HUDEP-2 (cell line): Measurements from ENCODE around the gene RTKN.
"Not testable (repeated sequence)": the region's sequence is repeated elsewhere in the genome, so short reads cannot be mapped to it uniquely, and the experiment has no call there.

Experiments
- DNase-seq, 76 experiments: peaks; one replicate each; lab custom pipeline; 2025; ENCODE audit not compliant: unreplicated experiment in 76 of 76; lab: John Stamatoyannopoulos, UW

The RTKN gene, protein sequence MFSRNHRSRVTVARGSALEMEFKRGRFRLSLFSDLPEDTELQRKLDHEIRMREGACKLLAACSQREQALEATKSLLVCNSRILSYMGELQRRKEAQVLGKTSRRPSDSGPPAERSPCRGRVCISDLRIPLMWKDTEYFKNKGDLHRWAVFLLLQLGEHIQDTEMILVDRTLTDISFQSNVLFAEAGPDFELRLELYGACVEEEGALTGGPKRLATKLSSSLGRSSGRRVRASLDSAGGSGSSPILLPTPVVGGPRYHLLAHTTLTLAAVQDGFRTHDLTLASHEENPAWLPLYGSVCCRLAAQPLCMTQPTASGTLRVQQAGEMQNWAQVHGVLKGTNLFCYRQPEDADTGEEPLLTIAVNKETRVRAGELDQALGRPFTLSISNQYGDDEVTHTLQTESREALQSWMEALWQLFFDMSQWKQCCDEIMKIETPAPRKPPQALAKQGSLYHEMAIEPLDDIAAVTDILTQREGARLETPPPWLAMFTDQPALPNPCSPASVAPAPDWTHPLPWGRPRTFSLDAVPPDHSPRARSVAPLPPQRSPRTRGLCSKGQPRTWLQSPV

DNA sequence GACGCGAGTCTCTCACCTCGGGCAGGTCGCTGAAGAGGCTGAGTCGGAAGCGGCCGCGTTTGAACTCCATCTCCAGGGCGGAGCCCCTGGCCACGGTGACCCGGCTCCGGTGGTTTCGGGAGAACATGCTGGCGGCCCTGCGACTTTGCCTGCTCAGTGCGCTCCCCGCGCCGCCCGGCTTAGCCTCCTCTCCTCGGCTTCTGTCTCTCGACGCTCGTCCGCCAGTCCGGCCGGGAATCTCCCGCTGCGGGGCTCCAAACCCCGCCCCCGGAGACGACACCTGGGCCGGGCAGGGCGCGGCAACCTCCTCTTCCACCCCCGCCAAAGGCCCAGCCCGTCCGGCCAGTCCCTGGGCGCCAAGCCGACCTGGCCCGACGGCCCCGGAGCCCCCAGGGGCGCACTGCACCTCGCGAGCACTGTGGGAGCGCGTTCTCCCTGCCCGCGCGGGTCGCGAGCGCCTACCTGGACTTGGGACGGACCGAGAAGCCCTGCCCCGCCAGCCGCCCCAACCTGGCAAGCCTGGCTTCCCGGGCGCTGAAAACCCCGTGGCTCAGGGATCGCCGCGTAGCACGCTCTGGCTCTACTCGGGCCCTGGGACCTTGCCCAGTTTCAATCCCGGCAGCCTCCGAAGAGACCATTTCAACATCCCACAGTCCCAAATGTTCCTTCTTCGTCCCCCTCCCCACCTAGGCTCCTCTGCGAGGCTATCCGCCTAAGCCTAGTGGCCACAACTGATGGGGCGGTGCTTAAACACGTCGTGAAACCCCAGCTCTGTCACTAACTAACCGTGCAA lies at the start of gene RTKN:
TSS of gene RTKN (minus strand) at position 248 of the 793 bp plus-strand sequence. CDS start at position 127, 121 bp downstream.
- DNase-seq: no peak

DNA sequence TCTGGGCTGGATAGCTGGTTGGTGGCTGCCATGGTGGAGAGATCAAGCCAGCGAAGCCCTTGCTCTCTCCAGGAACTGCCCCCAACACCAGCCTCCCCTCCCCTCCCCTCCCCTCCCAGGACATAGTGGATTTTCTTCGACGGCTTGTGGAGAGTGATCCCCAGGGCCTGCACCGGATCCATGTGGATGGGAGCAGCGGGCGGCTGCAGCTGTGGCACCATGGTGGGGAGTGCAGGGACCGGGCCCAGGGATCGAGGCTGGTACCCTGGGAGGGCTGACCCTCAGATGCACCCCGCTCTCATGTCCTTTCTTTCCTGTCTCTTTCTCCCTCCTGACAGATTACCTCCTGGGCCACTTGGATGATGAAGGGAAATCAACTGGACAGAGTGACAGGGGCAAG lies 48.2 kb upstream of the RTKN start:
- no peak for DNase-seq

DNA sequence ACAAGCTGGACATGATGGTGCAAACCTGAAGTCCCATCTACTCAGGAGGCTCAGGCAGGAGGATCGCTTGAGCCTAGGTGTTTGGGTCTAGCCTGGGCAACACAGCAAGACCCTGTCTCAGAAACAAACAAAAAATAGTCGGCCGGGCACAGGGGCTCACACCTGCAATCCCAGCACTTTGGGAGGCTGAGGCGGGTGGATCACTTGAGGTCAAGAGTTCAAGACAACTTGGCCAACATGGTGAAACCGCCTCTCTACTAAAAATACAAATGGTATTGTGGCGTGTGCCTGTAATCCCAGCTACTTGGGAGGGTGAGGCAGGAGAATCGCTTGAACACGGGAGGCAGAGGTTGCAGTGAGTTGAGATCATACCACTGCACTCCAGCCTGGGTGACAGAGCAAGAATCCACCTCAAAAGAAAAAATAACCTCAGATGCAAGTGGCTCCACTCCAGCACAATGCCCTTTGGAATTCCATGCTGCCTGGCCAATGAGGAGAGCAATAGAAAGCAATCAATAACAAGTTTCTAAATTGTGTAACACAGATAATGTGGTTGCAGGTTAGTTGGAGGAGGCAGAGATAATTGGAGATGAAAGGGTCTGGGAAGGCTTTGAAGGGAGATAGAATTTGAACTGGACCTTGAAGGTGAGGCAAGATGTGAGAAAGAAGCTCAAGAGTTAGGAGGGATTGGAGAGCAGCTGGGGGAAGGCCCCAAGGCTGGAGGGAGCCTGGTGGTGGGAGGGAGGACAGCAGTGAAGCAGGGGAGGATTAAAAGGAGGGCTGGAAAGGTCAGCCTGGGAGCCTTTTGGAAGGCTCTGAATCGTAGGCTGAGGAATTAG lies 47.1 kb upstream of the RTKN start:
- no peak for DNase-seq

DNA sequence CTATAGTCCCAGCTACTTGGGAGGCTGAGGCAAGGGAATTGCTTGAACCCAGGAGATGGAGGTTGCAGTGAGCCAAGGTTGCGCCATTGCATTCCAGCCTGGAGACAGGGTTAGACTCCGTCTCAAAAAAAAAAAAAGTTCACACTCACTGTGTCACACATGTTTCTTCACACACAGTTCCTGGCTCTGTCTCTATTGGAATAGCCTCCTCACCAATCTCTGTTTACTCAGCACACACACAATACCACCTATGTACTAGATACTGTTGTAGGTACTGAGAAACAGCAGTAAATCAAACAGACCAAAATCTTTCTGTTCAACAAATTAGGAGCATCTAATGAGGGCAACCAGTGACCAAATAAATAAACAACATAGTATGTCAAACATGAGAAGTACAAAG lies 44.4 kb upstream of the RTKN start:
- DNase-seq: no peak

DNA sequence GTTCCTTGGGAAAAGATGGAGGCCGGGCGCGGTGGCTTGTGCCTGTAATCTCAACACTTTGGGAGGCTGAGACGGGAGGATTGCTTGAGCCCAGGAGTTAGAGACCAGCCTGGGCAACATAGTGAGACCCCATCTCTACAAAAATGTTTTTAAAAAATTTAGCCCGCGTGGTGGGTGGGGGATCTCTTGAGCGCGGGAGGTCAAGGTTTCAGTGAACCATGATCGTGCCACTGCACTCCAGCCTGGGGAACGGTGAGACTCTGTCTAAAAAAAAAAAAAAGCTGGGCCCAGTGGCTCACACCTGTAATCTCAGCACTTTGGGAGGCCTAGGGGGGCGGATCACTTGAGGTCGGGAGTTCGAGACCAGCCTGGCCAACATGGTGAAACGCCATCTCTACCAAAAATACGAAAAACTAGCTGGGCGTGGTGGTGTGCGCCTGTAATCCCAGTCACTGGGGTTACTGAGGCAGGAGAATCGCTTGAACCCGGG lies 42.0 kb upstream of the RTKN start:
- not testable (repeated sequence) for DNase-seq

DNA sequence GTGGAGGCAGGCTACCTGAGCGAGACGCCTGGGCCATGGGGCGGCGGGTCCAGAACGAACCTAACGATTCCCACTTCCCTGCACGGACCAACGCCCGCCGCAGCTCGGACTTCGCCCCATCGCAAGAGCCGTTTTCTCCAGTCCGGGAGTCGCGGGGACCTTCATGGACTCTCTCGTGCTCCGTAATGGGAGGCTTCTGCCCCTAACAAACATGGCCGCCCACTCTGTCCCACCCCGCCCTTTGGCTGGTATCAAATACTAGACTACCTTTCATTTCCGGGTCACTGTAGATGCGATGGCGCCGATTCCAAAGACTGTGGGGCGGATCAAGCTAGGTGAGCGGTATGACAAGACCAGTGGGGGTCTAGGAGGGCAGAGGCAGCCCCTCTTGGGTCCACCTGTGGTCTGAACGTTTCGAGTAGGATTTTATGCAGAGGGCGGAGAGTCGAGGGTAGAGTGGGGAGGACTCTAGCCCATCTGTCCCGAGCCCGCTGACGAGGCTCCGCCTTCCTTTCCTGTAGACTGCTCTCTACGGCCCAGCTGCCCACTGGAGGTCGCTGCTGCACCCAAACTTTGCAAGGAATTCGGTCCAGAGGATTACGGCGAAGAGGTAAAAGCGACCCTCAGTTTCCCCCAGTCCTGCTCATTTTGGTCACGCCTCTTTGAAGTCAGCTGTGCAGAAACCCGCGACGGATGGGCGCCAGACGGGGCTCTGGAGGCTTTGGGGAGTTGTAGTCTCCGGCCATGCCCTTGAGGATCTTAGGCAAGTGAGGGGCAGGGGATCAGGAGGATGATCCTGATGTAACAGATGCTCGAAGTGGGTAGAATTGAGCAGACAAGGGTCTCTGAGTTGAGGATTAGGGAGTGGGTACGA lies 41.3 kb upstream of the RTKN start, which contains the start of the genes CCDC142 and TTC31:
TSS of gene CCDC142 (minus strand) at position 198 of the 874 bp plus-strand sequence. CDS start at position 37, 161 bp downstream.
TSS of gene TTC31 (plus strand) at position 281 of the 874 bp plus-strand sequence. CDS start at position 296, 15 bp downstream.
- DNase-seq: peak; percentile 24 to 95 (median 88)

DNA sequence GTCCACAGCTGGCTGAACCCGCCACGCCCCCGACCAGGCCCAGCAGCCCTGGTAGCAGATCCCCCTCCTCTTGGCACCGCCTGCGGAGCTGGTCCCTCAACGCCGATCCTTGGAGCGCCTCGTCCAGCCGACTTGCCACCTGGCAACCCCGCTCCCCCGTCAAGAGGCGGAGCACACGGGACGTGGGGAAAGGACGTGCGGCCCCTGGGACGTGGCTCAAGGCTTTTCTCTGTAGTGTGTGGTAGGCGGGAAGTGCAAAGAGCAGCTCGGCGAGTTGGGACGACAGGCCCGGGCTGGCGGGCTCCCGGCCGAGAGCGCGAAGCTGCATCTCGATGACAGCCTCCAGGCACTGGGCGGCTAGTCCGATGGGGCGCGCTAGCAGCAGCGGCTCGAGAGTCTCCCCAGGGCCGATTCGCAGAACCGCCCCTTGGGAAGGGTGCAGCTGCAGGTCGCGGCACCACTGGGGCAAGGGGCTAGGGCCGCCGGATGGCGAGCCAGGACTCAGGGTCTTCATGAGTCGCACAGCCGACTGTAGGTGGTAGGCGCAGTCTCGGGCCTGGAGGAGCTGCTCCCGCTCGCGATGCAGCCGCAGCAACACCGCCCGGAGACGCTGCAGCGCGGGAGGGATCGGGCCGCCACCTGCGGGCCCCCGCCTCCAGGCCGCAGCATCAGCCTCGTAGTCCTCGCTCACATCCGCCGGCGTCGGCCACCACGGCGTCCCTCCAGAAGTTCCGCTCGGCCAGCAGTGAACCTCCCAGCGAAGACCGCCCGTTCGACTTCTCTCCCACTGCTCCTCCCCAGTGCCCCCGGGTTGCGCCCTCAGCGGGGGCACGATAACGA lies 40.4 kb upstream of the RTKN start:
- DNase-seq: peak in 24 of 76 experiments; percentile 19 to 88 (median 48)

DNA sequence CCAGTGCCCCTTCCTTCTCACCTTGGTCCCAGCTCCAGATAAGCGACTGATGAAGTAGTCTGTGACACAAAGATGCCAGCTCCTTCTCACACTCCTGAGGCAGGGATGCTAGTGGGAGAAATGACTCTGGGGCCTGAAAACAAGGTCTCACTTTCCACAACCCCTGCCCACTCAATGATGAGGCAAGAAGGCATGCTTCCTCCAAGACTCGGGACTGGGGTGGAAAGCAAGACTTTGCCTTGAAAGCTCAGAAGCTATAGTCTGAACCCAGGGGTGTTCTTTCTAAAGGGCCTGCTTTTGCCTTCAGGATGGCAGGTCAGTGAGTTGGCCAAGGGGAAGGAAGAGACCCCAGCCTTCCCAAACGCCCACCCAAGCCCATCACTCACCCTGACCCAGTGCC lies 39.7 kb upstream of the RTKN start:
- DNase-seq: no peak

DNA sequence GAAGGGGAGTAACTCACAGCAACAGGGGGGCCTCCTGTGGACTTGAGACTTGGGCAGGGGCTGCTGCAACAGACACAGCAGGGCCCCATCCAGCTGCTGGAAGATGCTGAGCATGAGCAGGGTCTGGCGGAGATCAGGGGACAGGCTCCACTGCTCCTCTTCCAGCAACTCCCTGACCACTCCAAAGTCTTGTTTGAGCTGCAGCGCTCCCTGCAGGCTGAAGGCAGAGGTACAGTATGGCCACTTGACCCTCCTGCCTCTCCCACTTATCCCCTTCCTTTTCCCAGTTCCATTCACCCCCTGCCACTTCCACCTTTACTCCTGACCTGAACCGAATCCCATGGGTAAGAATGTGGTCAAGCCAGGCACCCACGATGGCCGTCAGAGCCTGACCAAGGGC lies 33.2 kb upstream of the RTKN start:
- DNase-seq: peak in 1 of 76 experiments; percentile 11

DNA sequence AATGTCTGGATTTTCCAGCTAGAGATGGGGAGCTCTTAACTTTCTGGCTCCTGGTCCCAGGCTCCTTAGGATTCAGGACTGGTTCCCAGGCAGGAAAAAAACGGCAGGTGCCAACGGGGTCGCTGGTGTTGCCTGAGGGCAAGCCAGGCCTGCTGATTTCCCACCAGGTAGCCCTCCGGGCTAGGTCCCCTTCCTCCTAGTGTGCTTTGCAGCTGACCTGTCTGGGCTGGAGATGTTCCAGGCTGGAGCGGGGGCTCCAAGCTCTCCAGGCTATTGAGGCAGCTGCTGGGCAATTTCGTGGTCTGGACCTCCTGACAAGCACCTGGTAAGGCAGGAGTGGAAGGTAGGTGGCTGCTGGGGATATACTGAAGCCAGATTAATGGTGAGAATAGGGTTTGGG lies 32.7 kb upstream of the RTKN start:
- no peak for DNase-seq

DNA sequence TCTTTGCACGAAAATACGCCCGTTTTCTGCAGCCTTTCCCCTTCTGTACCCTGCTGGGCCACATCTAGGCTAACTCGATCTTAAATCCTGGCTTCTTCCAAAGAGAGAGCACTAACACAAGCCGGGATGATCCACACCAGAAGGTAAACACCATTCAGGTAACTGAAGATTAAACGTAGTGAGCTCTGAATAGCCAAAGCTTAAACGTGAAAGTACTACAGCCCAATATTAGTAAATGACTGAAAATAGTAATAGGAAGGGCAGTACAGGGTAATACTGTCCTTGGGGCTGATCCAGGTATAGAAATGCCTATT lies 31.2 kb upstream of the RTKN start:
- DNase-seq: no peak

DNA sequence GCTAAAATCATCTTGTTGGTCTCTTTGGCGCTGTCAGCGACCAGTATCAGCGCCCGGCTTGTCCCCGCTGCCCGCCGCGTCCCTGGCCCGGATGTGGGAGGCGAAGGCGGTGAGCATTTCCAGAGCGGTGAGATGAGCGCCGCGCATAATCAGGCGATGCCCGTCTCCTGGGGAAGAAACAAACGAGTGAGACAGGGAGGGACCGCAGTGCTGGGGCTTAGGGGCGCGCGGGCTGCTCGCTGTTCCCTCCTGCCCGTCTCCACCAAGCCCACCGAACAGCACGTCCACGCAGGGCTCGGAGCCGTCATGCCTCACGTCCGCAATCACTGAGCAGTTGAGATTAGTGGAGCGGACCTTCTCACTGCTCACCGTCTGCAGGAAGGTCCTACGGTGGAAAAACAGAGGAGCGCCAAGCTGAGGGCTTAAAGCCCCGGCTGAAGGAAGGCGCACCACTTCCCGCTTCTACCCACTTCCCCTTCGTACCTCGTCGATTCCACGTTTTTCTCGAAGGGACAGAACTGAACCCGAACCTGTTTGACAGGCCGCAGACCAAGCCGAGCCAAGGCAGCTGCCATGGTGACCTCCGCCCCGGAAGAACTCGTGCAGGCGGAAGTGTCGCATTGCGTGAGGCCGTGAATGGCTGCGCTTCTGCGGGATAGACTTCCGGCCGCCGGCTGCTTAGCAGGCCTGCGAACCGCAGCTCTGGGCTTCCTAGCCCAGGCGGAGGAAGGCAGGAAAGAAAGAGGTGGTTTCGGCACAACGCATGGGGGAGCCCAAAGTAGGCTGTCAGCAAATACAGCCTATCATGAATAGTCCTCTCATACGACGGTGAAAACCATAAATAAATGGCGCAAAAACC lies 30.6 kb upstream of the RTKN start, which contains the start of gene MRPL53:
TSS of gene MRPL53 (minus strand) at position 595 of the 859 bp plus-strand sequence. CDS start at position 575, 20 bp downstream.
- DNase-seq: peak; percentile 25 to 93 (median 84)

DNA sequence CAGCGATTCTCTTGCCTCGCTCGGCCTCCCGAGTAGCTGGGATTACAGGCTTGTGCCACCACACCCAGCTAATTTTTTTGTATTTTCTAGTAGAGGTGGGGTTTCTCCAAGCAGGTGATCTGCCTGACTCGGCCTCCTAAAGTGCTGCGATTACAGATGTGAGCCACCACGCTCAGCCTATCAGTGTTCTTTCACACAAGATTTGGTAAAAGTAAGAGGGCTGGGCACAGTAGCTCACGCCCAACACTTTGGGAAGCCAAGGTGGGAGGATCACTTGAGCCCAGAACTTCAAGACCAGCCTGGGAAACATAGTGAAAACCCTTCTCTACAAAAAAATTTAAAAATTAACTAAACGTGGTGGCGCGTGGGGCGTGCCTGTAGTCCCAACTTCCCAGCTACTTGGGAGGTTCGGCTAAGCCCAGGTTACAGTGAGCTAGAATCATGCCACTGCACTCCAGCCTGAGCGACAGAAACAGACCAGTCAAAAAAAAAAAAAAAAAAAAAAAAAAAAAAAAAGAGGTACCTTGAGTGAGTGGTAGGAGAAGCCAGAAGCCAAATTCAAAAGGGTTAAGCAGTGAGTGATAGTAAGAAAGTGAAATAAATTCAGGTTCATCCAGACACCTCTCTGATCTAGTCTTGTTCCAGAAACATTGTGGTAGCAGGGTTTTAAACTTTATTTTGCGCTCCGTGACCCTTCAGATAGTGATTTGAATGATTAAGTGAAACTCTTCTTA lies 29.8 kb upstream of the RTKN start:
- peak in 5 of 76 experiments; percentile 4 to 15 (median 6) for DNase-seq

DNA sequence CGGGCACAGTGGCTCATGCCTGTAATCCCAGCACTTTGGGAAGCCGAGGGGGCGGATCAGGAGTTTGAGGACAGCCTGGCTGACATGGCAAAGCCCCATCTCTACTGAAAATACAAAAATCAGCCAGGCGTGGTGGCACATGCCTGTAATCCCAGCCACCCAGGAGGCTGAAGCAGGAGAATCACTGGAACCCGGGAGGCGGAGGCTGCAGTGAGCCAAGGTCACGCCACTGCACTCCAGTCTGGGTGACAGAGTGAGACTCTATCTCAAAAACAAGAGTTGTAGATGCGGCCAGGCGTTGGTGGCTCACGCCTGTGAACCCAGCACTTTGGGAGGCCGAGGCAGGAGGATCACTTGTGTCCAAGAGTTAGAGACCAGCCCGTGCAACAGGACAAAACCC lies 29.0 kb upstream of the RTKN start:
- not testable (repeated sequence) for DNase-seq

DNA sequence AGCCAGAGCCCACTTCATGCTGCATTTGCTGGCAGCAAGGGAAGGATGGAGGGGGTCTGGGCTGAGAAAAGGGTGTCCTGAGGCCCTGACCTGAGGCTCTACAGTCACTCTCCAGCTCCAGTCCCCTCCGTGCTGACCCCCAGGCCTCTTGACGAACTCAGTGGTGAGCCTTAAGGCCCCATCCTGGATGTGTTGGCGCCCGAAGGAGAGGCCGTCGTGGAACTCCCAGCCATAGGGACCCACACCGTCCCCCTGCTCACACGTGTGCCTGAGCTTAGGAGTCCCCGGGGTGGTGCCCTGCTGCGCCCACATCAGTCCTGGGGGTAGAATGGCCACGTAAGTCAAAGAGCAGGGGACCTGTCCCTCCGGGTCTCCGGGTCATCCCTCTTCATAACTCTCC lies 22.7 kb upstream of the RTKN start:
- DNase-seq: no peak

DNA sequence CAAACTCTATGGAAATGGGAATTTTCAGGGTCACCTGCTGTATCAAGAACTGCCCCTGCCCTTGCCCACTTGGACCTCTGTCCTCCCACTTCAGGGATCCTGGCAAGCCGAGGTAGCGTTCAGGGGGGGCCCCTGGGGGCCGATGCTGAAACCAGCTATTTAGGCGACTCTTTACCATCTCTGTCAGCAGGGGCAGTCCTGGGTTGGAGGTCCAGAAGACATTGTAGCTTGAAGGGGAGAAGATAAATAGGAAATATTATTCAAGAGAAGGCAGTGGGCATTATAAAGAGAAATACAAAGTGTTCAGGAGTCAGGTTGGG lies 21.0 kb upstream of the RTKN start:
- DNase-seq: no peak
